Muscle layer of colon (tissue), 2 donors: Measurements from ENCODE around the gene GRIN1.

Source experiments
- H3K27ac ChIP-seq: one replicate; pipeline ENCODE4 v1.7.0; 2013; ENCODE audit warnings: low read depth, mild to moderate bottlenecking, low read length, moderate library complexity
- H3K27me3 ChIP-seq, 2 donors: one replicate each; pipeline ENCODE4 v1.7.0; 2013; ENCODE audit warnings: low read length in 2 of 2, mild to moderate bottlenecking in 2 of 2; ENCODE audit not compliant: insufficient read depth in 2 of 2, control insufficient read depth in 1 of 2
- H3K36me3 ChIP-seq: one replicate; pipeline ENCODE4 v1.7.0; 2013; ENCODE audit warnings: mild to moderate bottlenecking, low read length; ENCODE audit not compliant: insufficient read depth
- H3K4me1 ChIP-seq: one replicate; pipeline ENCODE4 v1.7.0; 2013; ENCODE audit warnings: mild to moderate bottlenecking, low read length; ENCODE audit not compliant: insufficient read depth
- H3K4me3 ChIP-seq, 2 donors: one replicate each; pipeline ENCODE4 v1.7.0; 2013; ENCODE audit warnings: low read length in 2 of 2, low read depth in 1 of 2, mild to moderate bottlenecking in 1 of 2, moderate library complexity in 1 of 2
- H3K9ac ChIP-seq: one replicate; pipeline ENCODE4 v1.7.0; 2013; ENCODE audit warnings: low read length
- H3K9me3 ChIP-seq: one replicate; pipeline ENCODE4 v1.7.0; 2013; ENCODE audit warnings: mild to moderate bottlenecking, low read length
- donor health status: abdominal sarcoma.
- donor health status: Adenocarcinoma of cecum.

GRIN1 gene

GRCh38 chr9:137147091-137147792 is 8.3 kb downstream of the GRIN1 start:
- Histone ChIP-seq H3K27me3 (peaks cover 0 to 57% of the 10 kb centered on the region in 2 donors), H3K4me1 (no peaks in the 10 kb centered on the region), H3K36me3 (no peaks in the 10 kb centered on the region), H3K4me3 (no peak overlapping the region), H3K27ac (no peak overlapping the region), H3K9ac (no peak overlapping the region), H3K9me3 (no peaks in the 10 kb centered on the region)

GRCh38 chr9:137147793-137148160 is 8.8 kb downstream of the GRIN1 start:
- Histone ChIP-seq H3K27me3 (peaks cover 0 to 51% of the 10 kb centered on the region in 2 donors), H3K4me3 (no peak overlapping the region), H3K36me3 (no peaks in the 10 kb centered on the region), H3K9ac (no peak overlapping the region), H3K27ac (no peak overlapping the region), H3K9me3 (no peaks in the 10 kb centered on the region), H3K4me1 (no peaks in the 10 kb centered on the region)

GRCh38 chr9:137148242-137148641 is 9.3 kb downstream of the GRIN1 start:
- Histone ChIP-seq H3K4me1 (no peaks in the 10 kb centered on the region), H3K9ac (no peak overlapping the region), H3K36me3 (no peaks in the 10 kb centered on the region), H3K9me3 (no peaks in the 10 kb centered on the region), H3K27me3 (peaks cover 0 to 47% of the 10 kb centered on the region in 2 donors), H3K27ac (no peak overlapping the region), H3K4me3 (no peak overlapping the region)

GRCh38 chr9:137148661-137149060 is 9.7 kb downstream of the GRIN1 start:
- Histone ChIP-seq H3K27ac (no peak overlapping the region), H3K4me3 (no peak overlapping the region), H3K4me1 (no peaks in the 10 kb centered on the region), H3K9me3 (no peaks in the 10 kb centered on the region), H3K9ac (no peak overlapping the region), H3K27me3 (peaks cover 0 to 42% of the 10 kb centered on the region in 2 donors), H3K36me3 (no peaks in the 10 kb centered on the region)

GRCh38 chr9:137149363-137149762 is 10.4 kb downstream of the GRIN1 start:
- no peak overlapping the region for H3K4me3 ChIP-seq
- no peaks in the 10 kb centered on the region for H3K4me1 ChIP-seq
- H3K36me3 ChIP-seq: no peaks in the 10 kb centered on the region
- no peaks in the 10 kb centered on the region for H3K9me3 ChIP-seq
- no peak overlapping the region for H3K27ac ChIP-seq
- H3K27me3 ChIP-seq: peaks cover 0 to 41% of the 10 kb centered on the region in 2 donors
- no peak overlapping the region for H3K9ac ChIP-seq

GRCh38 chr9:137149942-137150616 is 11.1 kb downstream of the GRIN1 start:
- no peaks in the 10 kb centered on the region for H3K4me1 ChIP-seq
- no peaks in the 10 kb centered on the region for H3K36me3 ChIP-seq
- peaks cover 0 to 41% of the 10 kb centered on the region in 2 donors for H3K27me3 ChIP-seq
- H3K4me3 ChIP-seq: no peak overlapping the region
- H3K9ac ChIP-seq: no peak overlapping the region
- no peaks in the 10 kb centered on the region for H3K9me3 ChIP-seq
- H3K27ac ChIP-seq: no peak overlapping the region

- Histone ChIP-seq H3K27ac (no peak overlapping the region), H3K4me1 (no peaks in the 10 kb centered on the region), H3K9me3 (no peaks in the 10 kb centered on the region), H3K27me3 (peaks cover 0 to 47% of the 10 kb centered on the region in 2 donors), H3K36me3 (no peaks in the 10 kb centered on the region), H3K9ac (no peak overlapping the region), H3K4me3 (no peak overlapping the region)
These were observed 11.9 kb downstream of the GRIN1 start for GRCh38 chr9:137150617-137151457.

- Histone ChIP-seq H3K9me3 (no peaks in the 10 kb centered on the region), H3K4me3 (no peak overlapping the region), H3K4me1 (no peaks in the 10 kb centered on the region), H3K36me3 (no peaks in the 10 kb centered on the region), H3K27ac (no peak overlapping the region), H3K27me3 (peaks cover 10 to 50% of the 10 kb centered on the region in 2 donors), H3K9ac (no peak overlapping the region)
These were observed 14.0 kb downstream of the GRIN1 start for GRCh38 chr9:137152844-137153405.

GRCh38 chr9:137156567-137157375 is 17.8 kb downstream of the GRIN1 start:
- Histone ChIP-seq H3K9ac (no peak overlapping the region), H3K27ac (no peak overlapping the region), H3K4me3 (no peak overlapping the region), H3K27me3 (peaks cover 25 to 60% of the 10 kb centered on the region in 2 donors), H3K36me3 (no peaks in the 10 kb centered on the region), H3K4me1 (no peaks in the 10 kb centered on the region), H3K9me3 (no peaks in the 10 kb centered on the region)

GRCh38 chr9:137157618-137158415 is 18.9 kb downstream of the GRIN1 start:
- peaks cover 25 to 71% of the 10 kb centered on the region in 2 donors for H3K27me3 ChIP-seq
- H3K4me1 ChIP-seq: no peaks in the 10 kb centered on the region

More at GRCh38 chr9:137157618-137158415, 18.9 kb downstream of the GRIN1 start:
- Histone ChIP-seq H3K4me3 (no peak overlapping the region), H3K9ac (no peak overlapping the region), H3K9me3 (no peaks in the 10 kb centered on the region), H3K36me3 (no peaks in the 10 kb centered on the region), H3K27ac (no peak overlapping the region)
